Neural cell (in vitro differentiated cells): ENCODE measurements around the gene NARF. TPM values are rescaled to one million over a fixed set of nuclear protein-coding genes. Genes with fewer than 3 reads are reported as not detected.

Experiments used
- H2AFZ ChIP-seq: fragments of 200-600, 300-800 bp; sonication (generic), shearing (Covaris generic); 2 replicates; pipeline ENCODE4 v1.6.0; 2014; ENCODE audit warnings: low read depth, mild to moderate bottlenecking, antibody characterized with exemption, low read length, moderate library complexity
- H3F3A ChIP-seq: fragments of 200-600 bp; shearing (Covaris generic); 2 replicates; pipeline ENCODE4 v1.6.1; 2016; ENCODE audit warnings: mild to moderate bottlenecking, moderate library complexity, mixed read lengths, antibody characterized with exemption, low read length; ENCODE audit not compliant: insufficient read depth, poor library complexity, severe bottlenecking
- H3K27ac ChIP-seq: fragments of 200-600, 300-800 bp; sonication (generic), shearing (Covaris generic); 2 replicates; pipeline ENCODE4 v1.5.1; 2014; ENCODE audit warnings: mild to moderate bottlenecking, low read length, moderate library complexity
- H3K27me3 ChIP-seq: fragments of 300-800, 200-600 bp; sonication (generic), shearing (Covaris generic); 2 replicates; pipeline ENCODE4 v1.6.0; 2014; ENCODE audit warnings: mild to moderate bottlenecking, low read depth, low read length, moderate library complexity; ENCODE audit not compliant: insufficient read depth
- H3K36me3 ChIP-seq: fragments of 300-800, 200-600 bp; sonication (generic), shearing (Covaris generic); 2 replicates; pipeline ENCODE4 v1.5.1; 2014; ENCODE audit warnings: mild to moderate bottlenecking, antibody characterized with exemption, low read length, moderate library complexity; ENCODE audit not compliant: insufficient read depth
- H3K4me2 ChIP-seq: fragments of 300-800, 200-600 bp; sonication (generic), shearing (Covaris generic); 2 replicates; pipeline ENCODE4 v1.6.0; 2014; ENCODE audit warnings: mild to moderate bottlenecking, low read length
- H3K4me3 ChIP-seq: fragments of 300-800, 200-600 bp; sonication (generic), shearing (Covaris generic); 2 replicates; pipeline ENCODE4 v1.5.1; 2014; ENCODE audit warnings: mild to moderate bottlenecking, low read length, moderate library complexity
- H3K79me2 ChIP-seq: fragments of 200-600 bp; shearing (Covaris generic); replicated peaks from 2 replicates; pipeline ENCODE4 v1.6.0; 2014; ENCODE audit warnings: mild to moderate bottlenecking, low read length, moderate library complexity; ENCODE audit not compliant: insufficient read depth
- H3K9ac ChIP-seq: fragments of 300-800, 200-600 bp; sonication (generic), shearing (Covaris generic); 2 replicates; pipeline ENCODE4 v1.6.1; 2016; ENCODE audit warnings: mild to moderate bottlenecking, low read length, mixed read lengths
- H3K9me2 ChIP-seq: fragments of 200-600 bp; shearing (Covaris generic); 2 replicates; pipeline ENCODE4 v1.6.1; 2016; ENCODE audit warnings: mild to moderate bottlenecking, low read length, mixed read lengths; ENCODE audit not compliant: insufficient read depth
- H3K9me3 ChIP-seq: fragments of 200-600, 300-800 bp; sonication (generic), shearing (Covaris generic); 2 replicates; pipeline ENCODE4 v1.6.1; 2016; ENCODE audit warnings: mild to moderate bottlenecking, mixed run types, low read length, moderate library complexity, mixed read lengths
- H4K20me1 ChIP-seq: fragments of 200-600 bp; shearing (Covaris generic); 2 replicates; pipeline ENCODE4 v1.6.1; 2016; ENCODE audit warnings: mild to moderate bottlenecking, mixed run types; ENCODE audit not compliant: insufficient read depth
- CTCF ChIP-seq: fragments of 450-650 bp; IDR thresholded peaks from 2 replicates; pipeline ENCODE4 v1.5.1; 2014; ENCODE audit warnings: antibody characterized with exemption, mild to moderate bottlenecking, moderate library complexity; ENCODE audit not compliant: poor library complexity, severe bottlenecking
- EP300 ChIP-seq: fragments of 450-650 bp; conservative IDR thresholded peaks from 2 replicates; pipeline ENCODE4 v1.6.1; 2014; ENCODE audit warnings: antibody characterized with exemption, mild to moderate bottlenecking, moderate library complexity; ENCODE audit not compliant: poor library complexity, severe bottlenecking
- EZH2 ChIP-seq: fragments of 200-600, 300-800 bp; shearing (Covaris generic), sonication (generic); IDR thresholded peaks from 2 replicates; pipeline ENCODE4 v1.6.1; 2014; ENCODE audit warnings: antibody characterized with exemption, low read length, borderline replicate concordance, mild to moderate bottlenecking; ENCODE audit not compliant: insufficient read depth, poor library complexity, severe bottlenecking
- MXI1 ChIP-seq: fragments of 450-650 bp; conservative IDR thresholded peaks from 2 replicates; pipeline ENCODE4 v1.6.1; 2014; ENCODE audit warnings: antibody characterized with exemption, mild to moderate bottlenecking; ENCODE audit not compliant: poor library complexity, severe bottlenecking
- POLR2AphosphoS5 ChIP-seq: IDR thresholded peaks from 2 replicates; pipeline ENCODE4 v1.6.1; 2012
- RAD21 ChIP-seq: fragments of 450-650 bp; conservative IDR thresholded peaks from 2 replicates; pipeline ENCODE4 v1.6.1; 2014; ENCODE audit warnings: antibody characterized with exemption, mild to moderate bottlenecking, moderate library complexity
- REST ChIP-seq: IDR thresholded peaks from 2 replicates; pipeline ENCODE4 v1.6.1; 2012; ENCODE audit warnings: borderline replicate concordance
- SMC3 ChIP-seq: fragments of 450-650 bp; conservative IDR thresholded peaks from 2 replicates; pipeline ENCODE4 v1.6.1; 2014; ENCODE audit warnings: antibody characterized with exemption, mild to moderate bottlenecking, moderate library complexity; ENCODE audit not compliant: poor library complexity
- TAF1 ChIP-seq: IDR thresholded peaks from 2 replicates; pipeline ENCODE4 v1.6.1; 2012; ENCODE audit warnings: low read depth
- polyA plus RNA-seq: library from polyadenylated mRNA; depleted of rRNA; stranded (reverse); fragments of >200 nt; gene quantifications from 2 replicates; pipeline ENCODE4 v1.2.3, GENCODE V29; 2014

NARF gene
- polyA plus RNA-seq, 1 donor from 2014 or later, result 243 TPM

DNA sequence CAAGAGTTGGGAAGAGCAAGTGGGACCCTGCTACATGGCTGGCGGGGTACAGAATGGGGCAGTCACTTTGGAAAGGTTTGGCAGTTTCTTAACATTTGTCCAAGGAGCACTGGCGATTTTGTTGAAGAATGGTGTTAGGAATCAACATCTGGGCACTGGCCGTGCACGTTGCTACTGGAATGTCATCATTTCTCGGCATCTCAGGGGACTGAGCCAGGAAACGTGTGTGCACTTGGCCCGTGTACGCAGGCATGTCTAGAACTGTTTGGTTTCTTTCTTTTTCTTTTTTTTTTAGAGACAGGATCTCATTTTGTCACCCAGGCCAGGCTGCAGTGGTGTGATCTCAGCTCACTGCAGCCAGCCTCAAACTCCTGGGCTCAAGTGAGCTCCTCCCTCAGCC is 43.7 kb downstream of the NARF start:
- no peak overlapping the region for H3K9ac ChIP-seq
- no peak for TF ChIP-seq CTCF
- TF ChIP-seq EZH2, result no peak
- no peak for TF ChIP-seq MXI1
- no peak for TF ChIP-seq RAD21
- no peak for TF ChIP-seq REST
- no peak for TF ChIP-seq TAF1
- no peak for TF ChIP-seq EP300
- TF ChIP-seq POLR2AphosphoS5, result no peak
- H3K9me2 ChIP-seq, result no peaks in the 10 kb centered on the region
- H4K20me1 ChIP-seq, result no peaks in the 10 kb centered on the region
- H2AFZ ChIP-seq, result no peak overlapping the region
- H3K79me2 ChIP-seq, result no peaks in the 10 kb centered on the region
- H3K9me3 ChIP-seq, result no peaks in the 10 kb centered on the region
- H3K27ac ChIP-seq, result no peak overlapping the region
- H3K4me3 ChIP-seq, result no peak overlapping the region
- H3F3A ChIP-seq, result no peaks in the 10 kb centered on the region
- no peaks in the 10 kb centered on the region for H3K36me3 ChIP-seq
- H3K27me3 ChIP-seq, result no peaks in the 10 kb centered on the region
- no peak overlapping the region for H3K4me2 ChIP-seq

DNA sequence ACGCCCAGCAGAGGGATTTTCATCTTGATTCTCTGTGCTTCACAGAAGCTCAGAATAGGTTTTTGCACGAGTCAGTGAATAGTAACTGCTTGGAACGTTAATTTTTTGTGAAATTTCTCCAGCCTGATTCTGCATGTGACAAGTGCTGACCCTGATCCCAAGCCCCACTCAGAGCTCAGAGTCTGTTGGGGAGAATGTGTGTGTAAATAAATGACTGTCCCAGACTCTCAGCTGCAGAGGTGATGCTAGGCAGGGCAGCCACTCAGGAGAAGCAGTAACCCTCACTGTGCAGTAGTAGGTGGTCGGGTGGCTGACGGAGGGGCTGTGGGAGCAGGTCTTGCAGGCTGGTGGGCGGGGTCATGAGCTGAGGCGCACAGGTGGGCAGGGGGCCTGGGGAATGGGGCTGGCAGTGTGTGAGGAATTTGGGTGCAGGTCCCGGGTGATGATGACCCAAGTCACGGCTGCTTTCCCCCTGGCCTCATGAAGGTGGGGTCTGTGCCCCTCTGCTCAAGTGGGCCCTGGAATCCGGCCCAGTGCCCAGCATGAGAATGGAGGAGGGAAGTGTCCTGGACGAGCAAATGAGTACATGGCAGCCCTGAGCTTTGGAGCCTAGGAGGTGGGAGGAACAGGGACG is 44.7 kb downstream of the NARF start:
- H3K4me2 ChIP-seq, result no peak overlapping the region
- no peak for TF ChIP-seq TAF1
- TF ChIP-seq RAD21, result no peak
- TF ChIP-seq MXI1, result no peak
- TF ChIP-seq EP300, result no peak
- TF ChIP-seq REST, result no peak
- TF ChIP-seq SMC3, result no peak
- no peak for TF ChIP-seq EZH2
- TF ChIP-seq CTCF, result no peak
- TF ChIP-seq POLR2AphosphoS5, result no peak
- no peaks in the 10 kb centered on the region for H3K36me3 ChIP-seq
- no peaks in the 10 kb centered on the region for H4K20me1 ChIP-seq
- no peak overlapping the region for H3K27ac ChIP-seq
- H3K27me3 ChIP-seq, result no peaks in the 10 kb centered on the region
- no peak overlapping the region for H3K4me3 ChIP-seq
- no peaks in the 10 kb centered on the region for H3F3A ChIP-seq
- no peaks in the 10 kb centered on the region for H3K9me3 ChIP-seq
- no peaks in the 10 kb centered on the region for H3K79me2 ChIP-seq
- no peaks in the 10 kb centered on the region for H3K9me2 ChIP-seq
- H3K9ac ChIP-seq, result no peak overlapping the region
- H2AFZ ChIP-seq, result no peak overlapping the region
